Stimulated activated effector memory CD8-positive, alpha-beta T cell treated with anti-CD3 and anti-CD28 coated beads, Interleukin-12 subunit alpha, Interleukin-12 subunit beta, amount 100 ng/mL, for 72 hours (primary cell): ENCODE results near the gene RRBP1.
"Not testable (repeated sequence)": the region's sequence is repeated elsewhere in the genome, so short reads cannot be mapped to it uniquely, and the experiment has no call there.

Experiments used
- ATAC-seq: fragments of 150-1000 bp; cut with Tn5 transposase; 2 replicates; pipeline ENCODE4 v1.10.0; 2021
- DNase-seq, 2 donors: peaks; one replicate each; pipeline ENCODE4 v3.0.0; 2021 to 2022; ENCODE audit warnings: low spot score in 2 of 2
- H3K27ac Mint-ChIP-seq: one replicate; pipeline ENCODE4 v1.8.0; 2022; ENCODE audit warnings: mild to moderate bottlenecking, mixed read lengths
- H3K36me3 Mint-ChIP-seq: one replicate; pipeline ENCODE4 v1.8.0; 2022; ENCODE audit warnings: mild to moderate bottlenecking, mixed read lengths
- H3K4me1 Mint-ChIP-seq: one replicate; pipeline ENCODE4 v1.8.0; 2022; ENCODE audit warnings: mixed read lengths
- H3K4me3 Mint-ChIP-seq: one replicate; pipeline ENCODE4 v1.8.0; 2022; ENCODE audit warnings: mild to moderate bottlenecking, mixed read lengths
- H3K9me3 Mint-ChIP-seq: one replicate; pipeline ENCODE4 v1.8.0; 2022; ENCODE audit warnings: mixed read lengths

Gene RRBP1

GRCh38 chr20:17712201-17712600 lies 30.2 kb upstream of the RRBP1 start:
- no peaks in the 10 kb centered on the region for H3K36me3 Mint-ChIP-seq
- ATAC-seq (no peak), DNase-seq (no peak)
- H3K4me1 Mint-ChIP-seq, result no peaks in the 10 kb centered on the region
- no peaks in the 10 kb centered on the region for H3K9me3 Mint-ChIP-seq
- no peak overlapping the region for H3K4me3 Mint-ChIP-seq
- no peak overlapping the region for H3K27ac Mint-ChIP-seq

GRCh38 chr20:17711267-17711627 lies 29.2 kb upstream of the RRBP1 start:
- H3K27ac Mint-ChIP-seq, result no peak overlapping the region
- DNase-seq (no peak), ATAC-seq (no peak)

DNA sequence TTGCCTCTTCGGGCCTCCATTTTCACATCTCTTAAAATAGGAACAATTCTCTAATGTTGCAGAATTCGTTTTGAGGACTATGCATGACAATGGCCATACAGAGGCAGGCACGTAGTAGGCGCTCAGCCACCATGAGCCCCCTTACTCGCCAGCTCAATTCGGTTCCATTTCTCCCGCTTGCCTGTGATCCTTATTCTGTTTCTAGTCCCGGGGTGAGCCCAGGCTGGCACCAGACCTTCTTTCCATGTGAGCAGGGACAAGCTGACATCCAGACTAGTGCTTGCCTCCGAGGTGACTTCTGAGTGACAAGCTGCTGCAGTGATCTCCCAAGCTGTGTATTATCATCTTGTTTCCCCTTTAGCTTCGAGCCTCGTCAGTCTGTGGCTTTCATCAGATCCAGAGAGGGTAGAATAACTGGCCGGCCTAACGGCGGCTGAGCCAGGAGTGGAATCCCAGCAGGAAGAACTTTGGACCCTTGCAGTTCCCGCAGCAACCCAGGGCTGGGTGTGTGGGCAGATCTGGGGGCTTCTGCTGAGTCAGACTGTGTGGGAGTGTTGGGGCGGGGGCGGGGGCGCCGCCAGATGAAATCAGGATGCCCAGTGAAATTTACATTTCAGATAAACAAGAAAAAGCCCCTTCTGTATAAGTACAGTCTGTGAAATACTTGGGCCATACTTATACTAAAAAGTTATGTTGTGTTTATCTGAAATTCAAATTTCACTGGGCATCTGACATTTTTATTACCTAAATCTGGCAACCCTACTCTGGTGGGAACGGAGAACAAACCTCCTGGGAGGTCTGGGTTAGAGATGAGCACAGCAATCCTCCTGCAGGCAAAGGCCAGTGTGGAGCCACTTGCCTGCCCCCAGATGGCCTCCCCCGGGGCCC lies 28.6 kb upstream of the RRBP1 start:
- H3K4me1 Mint-ChIP-seq, result no peaks in the 10 kb centered on the region
- H3K36me3 Mint-ChIP-seq, result no peaks in the 10 kb centered on the region

More at GRCh38 chr20:17711267-17711627, 29.2 kb upstream of the RRBP1 start:
- H3K36me3 Mint-ChIP-seq, result no peaks in the 10 kb centered on the region
- no peaks in the 10 kb centered on the region for H3K9me3 Mint-ChIP-seq
- no peak overlapping the region for H3K4me3 Mint-ChIP-seq
- H3K4me1 Mint-ChIP-seq, result no peaks in the 10 kb centered on the region

GRCh38 chr20:17709361-17710293 lies 27.6 kb upstream of the RRBP1 start:
- Mint-ChIP-seq H3K4me3 (no peak overlapping the region), H3K9me3 (no peaks in the 10 kb centered on the region), H3K4me1 (no peaks in the 10 kb centered on the region), H3K27ac (no peak overlapping the region), H3K36me3 (no peaks in the 10 kb centered on the region)
- DNase-seq, result no peak
- ATAC-seq, result no peak

More for the DNA sequence above, 28.6 kb upstream of the RRBP1 start:
- Mint-ChIP-seq H3K27ac (no peak overlapping the region), H3K4me3 (no peak overlapping the region), H3K9me3 (no peaks in the 10 kb centered on the region)
- ATAC-seq (no peak), DNase-seq (no peak)

DNA sequence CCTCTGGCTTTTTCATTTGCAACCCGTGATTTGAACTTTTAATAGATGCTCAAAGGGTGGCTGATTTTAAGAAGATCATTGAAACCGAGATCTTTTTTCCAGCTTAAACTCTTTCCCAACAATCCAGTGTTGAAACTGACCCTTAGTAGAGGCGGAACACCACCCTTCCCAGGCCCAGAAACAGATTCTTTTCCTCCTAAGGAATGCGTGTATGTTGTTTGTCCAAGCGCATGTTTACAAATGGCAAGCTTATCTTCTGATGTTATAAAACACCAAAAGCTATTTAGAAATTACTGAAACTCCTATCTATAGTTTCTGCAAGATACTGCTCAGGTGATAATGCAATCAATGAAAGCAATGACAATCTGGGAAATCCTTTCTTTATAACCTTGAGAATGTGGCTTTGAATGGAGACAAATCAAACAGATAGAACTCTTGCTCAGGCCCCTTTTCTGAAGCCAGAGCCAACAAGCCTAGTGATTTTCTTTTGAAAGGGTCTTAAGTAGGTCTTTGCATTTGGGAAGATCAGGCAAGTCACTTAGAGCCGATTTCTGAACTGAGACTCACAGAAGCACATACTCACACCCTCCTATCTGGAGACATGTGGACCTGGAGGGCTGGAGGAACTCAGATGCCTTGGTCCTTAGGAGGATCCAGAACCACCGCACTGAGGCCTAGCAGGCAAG lies 26.8 kb upstream of the RRBP1 start:
- no peak for DNase-seq
- no peak overlapping the region for H3K27ac Mint-ChIP-seq
- H3K36me3 Mint-ChIP-seq, result no peaks in the 10 kb centered on the region
- no peaks in the 10 kb centered on the region for H3K4me1 Mint-ChIP-seq
- H3K4me3 Mint-ChIP-seq, result no peak overlapping the region
- ATAC-seq, result no peak
- H3K9me3 Mint-ChIP-seq, result no peaks in the 10 kb centered on the region

DNA sequence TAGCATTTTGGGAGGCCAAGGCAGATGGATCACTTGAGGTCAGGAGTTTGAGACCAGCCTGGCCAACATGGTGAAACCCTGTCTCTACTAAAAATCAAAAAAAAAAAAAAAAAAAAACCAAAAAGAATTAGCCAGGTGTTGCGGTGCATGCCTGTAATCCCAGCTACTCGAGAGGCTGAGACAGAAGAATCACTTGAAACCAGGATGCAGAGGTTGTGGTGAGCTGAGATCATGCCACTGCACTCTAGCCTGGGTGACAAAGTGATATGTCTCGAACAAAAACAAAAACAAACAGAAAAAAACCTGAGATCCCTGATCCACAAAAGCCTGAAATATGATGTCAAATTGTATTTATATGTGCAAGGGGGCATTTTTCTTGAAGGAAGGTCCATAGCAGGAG lies 25.9 kb upstream of the RRBP1 start:
- H3K4me1 Mint-ChIP-seq, H3K4me3 Mint-ChIP-seq, ATAC-seq, H3K27ac Mint-ChIP-seq, DNase-seq, H3K36me3 Mint-ChIP-seq, H3K9me3 Mint-ChIP-seq: not testable (repeated sequence)

DNA sequence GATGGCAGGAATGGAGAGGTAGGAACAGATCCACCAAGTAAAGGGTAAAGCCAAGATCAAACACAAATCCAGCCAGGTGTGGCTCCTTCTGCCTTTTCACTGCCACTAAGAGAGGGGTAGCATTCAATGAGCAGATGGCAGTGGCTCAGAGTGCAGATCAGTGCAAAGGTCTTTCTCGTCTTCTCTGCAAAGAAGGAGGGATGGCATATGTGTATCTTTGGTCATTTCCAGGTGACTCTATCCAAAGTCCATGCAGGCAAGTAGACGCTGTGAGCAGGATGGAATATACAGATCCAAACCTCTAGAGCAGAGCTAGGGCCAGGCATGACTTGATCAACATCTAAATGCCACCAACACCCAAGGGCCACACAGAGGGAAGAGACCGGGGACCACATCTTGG lies 24.6 kb upstream of the RRBP1 start:
- H3K27ac Mint-ChIP-seq, result no peak overlapping the region
- DNase-seq (no peak), ATAC-seq (no peak)
- no peaks in the 10 kb centered on the region for H3K36me3 Mint-ChIP-seq
- no peak overlapping the region for H3K4me3 Mint-ChIP-seq
- H3K9me3 Mint-ChIP-seq, result no peaks in the 10 kb centered on the region
- no peaks in the 10 kb centered on the region for H3K4me1 Mint-ChIP-seq

- Mint-ChIP-seq H3K9me3 (no peaks in the 10 kb centered on the region), H3K4me1 (no peaks in the 10 kb centered on the region), H3K36me3 (no peaks in the 10 kb centered on the region), H3K4me3 (no peak overlapping the region), H3K27ac (no peak overlapping the region)
- ATAC-seq, result no peak
- DNase-seq, result no peak
Observed at GRCh38 chr20:17705916-17706315, 23.9 kb upstream of the RRBP1 start.

DNA sequence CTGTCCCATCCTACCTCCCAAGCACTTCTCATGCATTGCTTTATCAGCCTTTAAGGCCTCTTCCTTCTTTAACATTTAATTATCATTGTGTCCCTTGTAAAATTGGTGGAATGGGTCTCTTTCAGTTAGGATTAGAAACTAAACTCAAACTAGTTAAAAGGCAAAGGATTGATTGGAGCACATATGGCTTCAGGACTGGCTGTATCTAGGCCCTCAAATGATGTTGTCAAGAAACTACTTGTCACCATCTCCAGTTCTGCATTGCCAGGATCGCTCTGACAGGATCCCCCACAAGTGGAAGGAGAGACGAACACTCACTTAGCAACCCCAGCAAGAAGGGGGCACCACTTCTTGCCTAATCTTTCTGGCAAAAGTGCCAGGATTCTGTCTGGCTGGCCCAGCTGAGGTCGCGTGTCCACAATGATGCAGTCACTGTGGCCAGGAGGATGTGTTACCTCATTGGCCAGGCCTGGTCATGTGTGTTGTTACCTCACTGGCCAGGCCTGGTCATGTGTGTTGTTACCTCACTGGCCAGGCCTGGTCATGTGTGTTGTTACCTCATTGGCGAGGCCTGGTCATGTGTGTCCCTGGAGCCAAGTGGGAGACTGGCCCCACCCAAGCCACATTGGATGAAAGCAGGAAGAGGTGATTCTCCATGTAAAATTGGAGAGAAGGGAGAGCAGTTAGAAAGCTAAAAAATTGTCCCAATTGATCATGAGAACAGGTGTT lies 22.7 kb upstream of the RRBP1 start:
- H3K27ac Mint-ChIP-seq, result no peak overlapping the region
- ATAC-seq (no peak), DNase-seq (no peak)
- no peaks in the 10 kb centered on the region for H3K9me3 Mint-ChIP-seq
- H3K4me3 Mint-ChIP-seq, result no peak overlapping the region
- H3K4me1 Mint-ChIP-seq, result no peaks in the 10 kb centered on the region
- no peaks in the 10 kb centered on the region for H3K36me3 Mint-ChIP-seq

DNA sequence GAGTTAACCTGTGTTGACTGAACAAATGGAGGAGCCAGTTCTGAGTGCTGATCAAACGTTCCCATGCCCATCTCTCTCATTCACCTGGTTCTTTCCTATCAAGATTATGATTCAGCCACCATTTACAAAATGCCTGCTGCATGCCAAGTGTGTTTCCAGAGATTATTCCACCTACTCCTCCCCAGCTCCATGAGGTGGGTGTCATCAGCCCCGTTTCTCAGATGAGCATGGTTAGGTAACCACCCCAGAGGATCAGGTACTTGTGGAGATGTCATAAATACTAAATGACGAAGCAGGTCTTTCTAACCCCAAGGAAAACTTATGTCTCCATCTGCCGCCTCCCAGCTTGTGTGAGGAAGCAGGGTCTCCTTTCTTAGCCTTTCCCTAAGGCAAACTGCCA lies 19.8 kb upstream of the RRBP1 start:
- DNase-seq, result no peak
- Mint-ChIP-seq H3K36me3 (no peaks in the 10 kb centered on the region), H3K4me3 (no peak overlapping the region), H3K9me3 (no peaks in the 10 kb centered on the region), H3K4me1 (no peaks in the 10 kb centered on the region), H3K27ac (no peak overlapping the region)
- ATAC-seq, result no peak

- Mint-ChIP-seq H3K27ac (no peak overlapping the region), H3K36me3 (no peaks in the 10 kb centered on the region), H3K4me3 (no peak overlapping the region), H3K4me1 (no peaks in the 10 kb centered on the region), H3K9me3 (no peaks in the 10 kb centered on the region)
- ATAC-seq, result no peak
- no peak for DNase-seq
Observed at GRCh38 chr20:17700637-17701036, 18.6 kb upstream of the RRBP1 start.

- Mint-ChIP-seq H3K4me1 (no peaks in the 10 kb centered on the region), H3K4me3 (no peak within 1 kb of the TSS), H3K9me3 (no peaks in the 10 kb centered on the region), H3K36me3 (no peaks in the 10 kb centered on the region), H3K27ac (no peak within 1 kb of the TSS)
- ATAC-seq (no peak), DNase-seq (no peak)
Observed at GRCh38 chr20:17699931-17700351, 17.9 kb upstream of the RRBP1 start, which contains the start of gene BANF2. Gene BANF2, plus strand, starts transcription at chr20:17699966. Its CDS starts 25,060 bp downstream, at chr20:17725026.

- Mint-ChIP-seq H3K4me1 (no peaks in the 10 kb centered on the region), H3K27ac (no peak overlapping the region), H3K4me3 (no peak overlapping the region), H3K36me3 (no peaks in the 10 kb centered on the region), H3K9me3 (no peaks in the 10 kb centered on the region)
- ATAC-seq, result no peak
- DNase-seq, result no peak
Observed at GRCh38 chr20:17698384-17698783, 16.3 kb upstream of the RRBP1 start.

DNA sequence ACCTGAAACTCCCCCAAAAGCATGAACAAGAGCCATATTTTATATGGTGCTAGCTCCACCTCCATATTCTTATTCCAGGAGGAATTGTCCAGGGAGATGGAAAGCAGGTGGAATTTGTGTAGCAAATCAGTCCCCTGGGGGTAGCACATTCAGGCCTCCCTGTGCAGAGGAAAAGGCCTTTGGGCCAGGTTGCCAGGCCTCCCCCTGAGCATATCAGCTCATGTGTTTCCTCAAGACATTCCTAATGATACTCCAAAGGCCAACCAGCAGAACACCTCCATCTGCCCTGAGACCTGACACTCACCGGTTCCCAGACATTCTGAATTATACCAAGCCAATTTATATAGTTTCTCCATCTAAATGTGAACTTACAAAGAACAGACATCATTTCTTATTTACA lies 15.1 kb upstream of the RRBP1 start:
- H3K27ac Mint-ChIP-seq, result no peak overlapping the region
- no peak for DNase-seq
- no peaks in the 10 kb centered on the region for H3K4me1 Mint-ChIP-seq
- no peaks in the 10 kb centered on the region for H3K36me3 Mint-ChIP-seq
- H3K9me3 Mint-ChIP-seq, result no peaks in the 10 kb centered on the region
- H3K4me3 Mint-ChIP-seq, result no peak overlapping the region
- no peak for ATAC-seq

GRCh38 chr20:17696287-17696686 lies 14.2 kb upstream of the RRBP1 start:
- no peaks in the 10 kb centered on the region for H3K36me3 Mint-ChIP-seq
- H3K4me3 Mint-ChIP-seq, result no peak overlapping the region
- ATAC-seq (no peak), DNase-seq (no peak)
- no peaks in the 10 kb centered on the region for H3K9me3 Mint-ChIP-seq
- no peak overlapping the region for H3K27ac Mint-ChIP-seq
- no peaks in the 10 kb centered on the region for H3K4me1 Mint-ChIP-seq
